ENCODE measurements around the gene DPP7.

DNA sequence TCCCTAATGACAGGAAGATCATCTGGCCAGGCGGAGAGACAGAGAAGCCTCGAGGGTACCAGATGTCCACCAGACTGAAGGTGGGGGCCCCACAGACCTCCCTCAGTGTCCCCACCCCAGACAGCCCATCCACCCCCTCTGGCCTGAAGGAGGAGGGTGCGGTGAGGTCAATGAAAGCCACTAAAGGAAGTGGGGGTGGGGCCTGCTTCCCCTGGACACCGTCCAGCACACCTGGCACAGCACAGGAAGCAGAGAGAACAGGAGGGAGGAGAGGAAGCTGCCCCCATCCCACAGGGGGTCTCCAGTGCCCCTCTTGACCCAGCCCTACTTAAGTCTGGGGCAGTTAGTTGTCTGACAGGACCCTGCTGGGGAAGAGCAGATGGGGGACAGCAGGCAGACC is 44.1 kb upstream of the DPP7 start:
- TF ChIP-seq POLR2AphosphoS5 (IDR thresholded peaks at IDR 0.05; ENCODE audit: low read depth) (no peak), GABPA (IDR thresholded peaks at IDR 0.05; ENCODE audit: low read depth) (no peak), SPI1 (IDR thresholded peaks at IDR 0.05; ENCODE audit: borderline replicate concordance, low read depth) (no peak)
- TF ChIP-seq, protein P1, sequence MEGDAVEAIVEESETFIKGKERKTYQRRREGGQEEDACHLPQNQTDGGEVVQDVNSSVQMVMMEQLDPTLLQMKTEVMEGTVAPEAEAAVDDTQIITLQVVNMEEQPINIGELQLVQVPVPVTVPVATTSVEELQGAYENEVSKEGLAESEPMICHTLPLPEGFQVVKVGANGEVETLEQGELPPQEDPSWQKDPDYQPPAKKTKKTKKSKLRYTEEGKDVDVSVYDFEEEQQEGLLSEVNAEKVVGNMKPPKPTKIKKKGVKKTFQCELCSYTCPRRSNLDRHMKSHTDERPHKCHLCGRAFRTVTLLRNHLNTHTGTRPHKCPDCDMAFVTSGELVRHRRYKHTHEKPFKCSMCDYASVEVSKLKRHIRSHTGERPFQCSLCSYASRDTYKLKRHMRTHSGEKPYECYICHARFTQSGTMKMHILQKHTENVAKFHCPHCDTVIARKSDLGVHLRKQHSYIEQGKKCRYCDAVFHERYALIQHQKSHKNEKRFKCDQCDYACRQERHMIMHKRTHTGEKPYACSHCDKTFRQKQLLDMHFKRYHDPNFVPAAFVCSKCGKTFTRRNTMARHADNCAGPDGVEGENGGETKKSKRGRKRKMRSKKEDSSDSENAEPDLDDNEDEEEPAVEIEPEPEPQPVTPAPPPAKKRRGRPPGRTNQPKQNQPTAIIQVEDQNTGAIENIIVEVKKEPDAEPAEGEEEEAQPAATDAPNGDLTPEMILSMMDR (IDR thresholded peaks at IDR 0.05; ENCODE audit: insufficient read depth, low read length) = no peak
- TF ChIP-seq, protein P2, sequence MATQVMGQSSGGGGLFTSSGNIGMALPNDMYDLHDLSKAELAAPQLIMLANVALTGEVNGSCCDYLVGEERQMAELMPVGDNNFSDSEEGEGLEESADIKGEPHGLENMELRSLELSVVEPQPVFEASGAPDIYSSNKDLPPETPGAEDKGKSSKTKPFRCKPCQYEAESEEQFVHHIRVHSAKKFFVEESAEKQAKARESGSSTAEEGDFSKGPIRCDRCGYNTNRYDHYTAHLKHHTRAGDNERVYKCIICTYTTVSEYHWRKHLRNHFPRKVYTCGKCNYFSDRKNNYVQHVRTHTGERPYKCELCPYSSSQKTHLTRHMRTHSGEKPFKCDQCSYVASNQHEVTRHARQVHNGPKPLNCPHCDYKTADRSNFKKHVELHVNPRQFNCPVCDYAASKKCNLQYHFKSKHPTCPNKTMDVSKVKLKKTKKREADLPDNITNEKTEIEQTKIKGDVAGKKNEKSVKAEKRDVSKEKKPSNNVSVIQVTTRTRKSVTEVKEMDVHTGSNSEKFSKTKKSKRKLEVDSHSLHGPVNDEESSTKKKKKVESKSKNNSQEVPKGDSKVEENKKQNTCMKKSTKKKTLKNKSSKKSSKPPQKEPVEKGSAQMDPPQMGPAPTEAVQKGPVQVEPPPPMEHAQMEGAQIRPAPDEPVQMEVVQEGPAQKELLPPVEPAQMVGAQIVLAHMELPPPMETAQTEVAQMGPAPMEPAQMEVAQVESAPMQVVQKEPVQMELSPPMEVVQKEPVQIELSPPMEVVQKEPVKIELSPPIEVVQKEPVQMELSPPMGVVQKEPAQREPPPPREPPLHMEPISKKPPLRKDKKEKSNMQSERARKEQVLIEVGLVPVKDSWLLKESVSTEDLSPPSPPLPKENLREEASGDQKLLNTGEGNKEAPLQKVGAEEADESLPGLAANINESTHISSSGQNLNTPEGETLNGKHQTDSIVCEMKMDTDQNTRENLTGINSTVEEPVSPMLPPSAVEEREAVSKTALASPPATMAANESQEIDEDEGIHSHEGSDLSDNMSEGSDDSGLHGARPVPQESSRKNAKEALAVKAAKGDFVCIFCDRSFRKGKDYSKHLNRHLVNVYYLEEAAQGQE (IDR thresholded peaks at IDR 0.05; ENCODE audit: insufficient replicate concordance, low read depth) = no peak

Data from HL-60 (cell line).